Activated CD4-positive, alpha-beta T cell treated with anti-CD3 and anti-CD28 coated beads, Interleukin-2, amount 10 ng/mL, durations not matched to agents 24 days and 14 days (primary cell): Measurements from ENCODE around the gene PRRT1. TPM values are rescaled to one million over a fixed set of nuclear protein-coding genes. Genes with fewer than 3 reads are reported as not detected.
"Not testable (repeated sequence)": the region's sequence is repeated elsewhere in the genome, so short reads cannot be mapped to it uniquely, and the experiment has no call there.

Source experiments
- DNase-seq: peaks from one replicate; pipeline ENCODE4 v3.0.0; 2022
- H3K27ac Mint-ChIP-seq: one replicate; pipeline ENCODE4 v1.8.0; 2022; ENCODE audit warnings: mild to moderate bottlenecking, mixed read lengths
- H3K27me3 Mint-ChIP-seq: one replicate; pipeline ENCODE4 v1.8.0; 2022; ENCODE audit warnings: mixed read lengths
- H3K36me3 Mint-ChIP-seq: one replicate; pipeline ENCODE4 v1.8.0; 2022; ENCODE audit warnings: low read depth, mild to moderate bottlenecking, mixed read lengths
- H3K4me1 Mint-ChIP-seq: one replicate; pipeline ENCODE4 v1.8.0; 2021; ENCODE audit warnings: mixed read lengths
- H3K4me3 Mint-ChIP-seq: one replicate; pipeline ENCODE4 v1.8.0; 2022; ENCODE audit warnings: mild to moderate bottlenecking, moderate library complexity, mixed read lengths
- H3K9me3 Mint-ChIP-seq: one replicate; pipeline ENCODE4 v1.8.0; 2021; ENCODE audit warnings: mixed read lengths
- intact Hi-C: fragments of 100-400 bp; cut with micrococcal nuclease; formaldehyde crosslinking; loops from one replicate; pipeline ENCODE4 v1.15.1; 2023
- total RNA-seq: library from RNA; stranded (reverse); gene quantifications from 2 replicates; pipeline ENCODE4 v1.2.3, GENCODE V29; 2022

The PRRT1 gene
- total RNA-seq, 1 donor from 2014 or later, result 0.35 TPM

DNA sequence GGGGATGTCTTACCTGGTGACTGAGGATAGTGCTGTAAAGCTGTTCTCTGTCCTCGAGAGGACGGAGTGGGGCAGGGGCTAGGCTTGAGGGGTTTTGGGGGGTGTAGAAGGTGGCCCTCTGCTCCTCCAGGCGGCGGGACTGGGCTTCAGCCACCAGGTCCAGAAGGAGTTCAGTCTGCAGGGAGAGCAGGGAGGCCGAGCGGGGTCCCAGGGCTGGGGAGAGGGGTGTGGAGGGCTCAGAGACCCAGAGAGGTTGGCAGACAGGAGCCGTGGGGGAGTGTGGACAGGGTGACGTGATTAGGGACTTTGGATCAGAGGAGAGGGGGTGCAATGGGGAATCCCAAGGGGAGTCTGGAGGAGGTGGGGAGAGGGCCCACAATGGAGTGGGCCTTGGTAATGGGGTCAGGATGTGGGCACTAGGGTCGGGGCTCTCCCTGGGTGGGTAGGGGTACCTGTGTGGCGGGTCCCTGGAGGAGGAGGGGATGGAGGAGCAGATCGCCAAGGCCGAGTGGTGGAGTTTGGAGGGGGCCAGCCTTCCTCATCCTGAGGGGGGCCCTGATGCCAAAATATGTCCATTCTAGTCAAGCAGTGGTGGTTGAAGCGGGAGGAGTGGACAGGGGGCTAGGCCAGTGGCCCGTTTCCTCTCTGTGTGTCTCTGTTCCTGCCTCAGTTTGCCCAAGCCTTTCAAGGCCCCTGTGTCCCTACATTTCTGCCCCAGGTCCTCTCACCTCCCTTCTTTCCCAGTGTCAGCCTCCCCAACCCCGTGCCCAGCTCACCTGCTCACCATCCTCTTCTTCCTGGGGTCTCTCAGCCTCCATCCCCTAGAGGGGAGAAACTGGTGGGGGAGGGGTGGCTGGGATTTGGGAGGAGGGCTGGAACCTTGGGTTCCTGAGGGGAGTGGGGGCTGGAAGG, 40.2 kb upstream of the PRRT1 start:
- intact Hi-C loops, result loop anchor here (10.0 kb wide), 2 partner anchors 1103 to 1977 kb away; partner anchors contain the start of genes RGL2 and TRIM26
- peak; percentile 75 for DNase-seq
- H3K4me1 Mint-ChIP-seq, result peaks cover 59% of the 10 kb centered on the region
- peaks cover 31% of the 10 kb centered on the region for H3K36me3 Mint-ChIP-seq
- no peaks in the 10 kb centered on the region for H3K9me3 Mint-ChIP-seq
- peak overlapping the region; percentile 95 for H3K27ac Mint-ChIP-seq
- H3K4me3 Mint-ChIP-seq, result peak overlapping the region; percentile 97
- H3K27me3 Mint-ChIP-seq, result no peaks in the 10 kb centered on the region

DNA sequence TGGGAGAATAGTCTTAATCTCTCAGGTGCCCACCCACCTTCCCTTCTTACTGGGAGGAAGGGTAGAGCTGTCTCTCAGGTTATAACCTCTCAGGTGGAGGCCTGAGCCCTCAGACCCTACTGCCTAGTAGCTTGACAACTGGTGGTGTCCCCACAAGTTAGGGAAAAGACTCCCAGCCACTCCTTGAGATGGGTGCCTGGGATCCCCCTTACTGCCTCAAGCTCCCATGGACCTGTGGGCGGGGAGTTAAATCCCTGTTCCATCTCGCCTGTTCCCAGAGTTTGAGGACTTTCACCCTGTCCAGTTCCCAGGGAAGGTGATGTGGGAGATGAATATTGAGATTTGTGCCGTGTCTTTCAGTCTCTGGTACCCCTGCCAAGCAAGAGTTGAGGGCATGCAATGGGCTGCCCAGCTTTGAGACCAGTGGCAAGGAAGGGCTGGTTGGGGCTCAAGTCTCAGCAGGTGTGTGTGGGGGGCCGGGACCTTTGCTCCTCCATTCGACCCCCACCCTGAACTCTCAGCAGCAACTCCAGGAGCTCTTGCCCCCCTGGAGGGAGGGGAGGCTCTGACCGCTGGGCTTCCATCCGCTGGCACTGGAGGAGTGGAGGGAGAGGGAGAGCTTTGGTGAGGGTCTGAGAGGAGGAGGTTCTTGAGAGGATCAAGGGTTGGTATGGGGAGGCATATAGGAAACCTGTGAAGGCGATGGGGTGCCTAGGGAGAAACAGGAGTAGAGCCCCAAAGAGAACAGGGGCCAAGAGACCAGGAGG, 39.4 kb upstream of the PRRT1 start:
- Mint-ChIP-seq H3K27ac (peak overlapping the region; percentile 95), H3K4me3 (peak overlapping the region; percentile 97), H3K27me3 (no peaks in the 10 kb centered on the region), H3K9me3 (no peaks in the 10 kb centered on the region), H3K36me3 (peaks cover 40% of the 10 kb centered on the region), H3K4me1 (peaks cover 62% of the 10 kb centered on the region)
- DNase-seq, result no peak
- intact Hi-C loops, result loop anchor here (1.0 to 10.0 kb wide), 4 partner anchors 13 to 1976 kb away; partner anchors contain the start of genes ATF6B, RGL2, RNF5 and TRIM26

DNA sequence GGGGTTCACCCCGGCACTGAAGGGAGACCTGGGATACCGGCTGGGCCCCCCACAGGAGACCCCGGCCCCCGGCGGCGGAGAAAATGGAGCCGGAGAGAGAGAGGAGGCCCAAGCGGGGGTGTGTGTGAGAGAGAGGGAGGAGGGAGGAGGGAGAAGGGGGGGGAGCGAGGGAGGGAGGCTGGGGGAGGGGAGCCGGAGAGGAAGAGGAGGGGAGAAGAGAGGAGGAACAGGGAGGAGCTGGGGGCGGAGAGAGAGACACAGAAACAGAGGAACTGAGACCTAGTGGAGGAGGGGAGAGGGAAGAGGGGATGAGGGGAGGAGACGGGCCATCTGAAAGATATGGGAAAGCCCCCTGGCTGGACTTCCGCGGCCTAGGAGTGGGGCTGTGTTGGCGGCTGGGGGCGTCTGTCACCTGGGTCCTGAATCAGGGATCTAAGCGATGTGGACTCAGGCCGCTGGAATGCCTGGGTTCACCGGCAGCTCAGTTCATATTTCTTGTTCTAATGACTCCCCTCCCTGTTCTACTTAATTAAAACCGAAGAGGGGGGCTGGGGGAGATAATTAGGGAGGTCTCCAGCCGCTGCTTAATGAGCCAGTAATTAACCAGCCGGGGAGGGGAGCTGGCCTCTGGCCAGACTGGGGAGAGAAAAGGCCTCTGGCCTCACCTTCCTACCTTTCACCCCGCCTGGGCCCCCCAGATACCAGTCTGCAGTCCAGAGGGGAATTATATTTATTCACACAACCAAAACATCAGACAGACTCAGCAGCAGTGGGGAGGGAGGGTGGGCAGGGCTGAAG, 38.5 kb upstream of the PRRT1 start, which contains the start of gene PBX2:
PBX2 (minus strand) TSS at position 149 of the 798 bp plus-strand sequence. CDS start 287 bp downstream, outside the sequence.
- H3K27ac Mint-ChIP-seq, result peak within 1 kb of the TSS; percentile 95

GRCh38 chr6:32189742-32190053, 38.0 kb upstream of the PRRT1 start:
- peaks cover 47% of the 10 kb centered on the region for H3K36me3 Mint-ChIP-seq
- H3K27me3 Mint-ChIP-seq, result no peaks in the 10 kb centered on the region
- intact Hi-C loops, result loop anchor here (1.0 to 10.0 kb wide), 4 partner anchors 11 to 1975 kb away; partner anchors contain the start of genes ATF6B, RGL2, RNF5 and TRIM26
- peaks cover 62% of the 10 kb centered on the region for H3K4me1 Mint-ChIP-seq
- H3K27ac Mint-ChIP-seq, result peak overlapping the region; percentile 79
- H3K9me3 Mint-ChIP-seq, result no peaks in the 10 kb centered on the region
- DNase-seq, result no peak
- peak overlapping the region; percentile 97 for H3K4me3 Mint-ChIP-seq

More for the DNA sequence above, 38.5 kb upstream of the PRRT1 start, which contains the start of gene PBX2:
- intact Hi-C loops, result loop anchor here (1.0 to 10.0 kb wide), 4 partner anchors 12 to 1975 kb away; partner anchors contain the start of genes ATF6B, RGL2, RNF5 and TRIM26
- no peaks in the 10 kb centered on the region for H3K9me3 Mint-ChIP-seq
- H3K36me3 Mint-ChIP-seq, result peaks cover 47% of the 10 kb centered on the region
- peak within 1 kb of the TSS; percentile 97 for H3K4me3 Mint-ChIP-seq
- peak; percentile 94 for DNase-seq
- no peaks in the 10 kb centered on the region for H3K27me3 Mint-ChIP-seq
- peaks cover 67% of the 10 kb centered on the region for H3K4me1 Mint-ChIP-seq

- peaks cover 57% of the 10 kb centered on the region for H3K4me1 Mint-ChIP-seq
- no peaks in the 10 kb centered on the region for H3K9me3 Mint-ChIP-seq
- intact Hi-C loops, result no loop called here
- no peak for DNase-seq
- no peaks in the 10 kb centered on the region for H3K27me3 Mint-ChIP-seq
- peak overlapping the region; percentile 87 for H3K4me3 Mint-ChIP-seq
- peak overlapping the region; percentile 79 for H3K27ac Mint-ChIP-seq
- peaks cover 49% of the 10 kb centered on the region for H3K36me3 Mint-ChIP-seq
Measured at GRCh38 chr6:32189069-32189741, 37.5 kb upstream of the PRRT1 start.

DNA sequence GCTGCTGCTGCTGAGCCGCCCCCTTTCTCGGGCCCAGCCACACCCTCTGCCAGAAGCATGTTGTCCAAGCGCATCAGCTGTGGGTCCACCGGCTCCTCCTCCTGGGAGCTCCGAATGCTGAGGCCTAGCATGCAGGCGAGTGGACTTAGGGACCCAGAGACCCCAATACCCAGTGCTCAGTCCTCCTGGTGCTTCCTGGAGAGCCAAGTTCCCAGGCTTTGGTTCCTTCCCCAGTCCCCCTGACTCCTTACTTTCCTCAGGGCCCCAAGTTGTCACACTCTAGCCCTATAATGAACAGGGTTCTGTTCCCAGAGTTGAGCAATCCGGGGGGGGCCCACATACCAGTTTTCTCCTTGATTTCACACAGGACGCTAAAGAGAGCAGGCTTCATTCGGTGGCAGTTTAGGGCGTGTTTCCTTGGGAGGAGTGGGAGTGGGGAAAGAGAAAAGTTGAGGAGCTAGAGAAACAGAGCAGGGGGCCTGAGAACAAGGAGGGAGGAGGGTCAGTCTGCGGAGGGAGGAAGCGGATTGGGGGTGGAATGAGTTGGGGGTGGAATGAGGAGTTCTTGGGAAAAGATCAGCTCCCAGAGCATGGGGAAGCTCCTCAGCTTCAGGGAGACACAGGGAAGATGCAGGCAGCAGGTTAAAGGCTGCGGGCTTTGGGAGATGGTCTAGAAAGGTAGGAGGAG, 36.8 kb upstream of the PRRT1 start:
- Mint-ChIP-seq H3K9me3 (no peaks in the 10 kb centered on the region), H3K27me3 (no peaks in the 10 kb centered on the region), H3K4me1 (peaks cover 50% of the 10 kb centered on the region), H3K36me3 (peaks cover 54% of the 10 kb centered on the region), H3K27ac (peak overlapping the region; percentile 79), H3K4me3 (peak overlapping the region; percentile 87)
- intact Hi-C loops, result no loop called here
- no peak for DNase-seq

- intact Hi-C loops, DNase-seq, H3K27me3 Mint-ChIP-seq, H3K9me3 Mint-ChIP-seq: not testable (repeated sequence)
- H3K36me3 Mint-ChIP-seq, result peaks cover 57% of the 10 kb centered on the region
- peaks cover 51% of the 10 kb centered on the region for H3K4me1 Mint-ChIP-seq
- peak overlapping the region; percentile 87 for H3K4me3 Mint-ChIP-seq
- peak overlapping the region; percentile 81 for H3K27ac Mint-ChIP-seq
Measured at GRCh38 chr6:32187725-32188380, 36.1 kb upstream of the PRRT1 start.

DNA sequence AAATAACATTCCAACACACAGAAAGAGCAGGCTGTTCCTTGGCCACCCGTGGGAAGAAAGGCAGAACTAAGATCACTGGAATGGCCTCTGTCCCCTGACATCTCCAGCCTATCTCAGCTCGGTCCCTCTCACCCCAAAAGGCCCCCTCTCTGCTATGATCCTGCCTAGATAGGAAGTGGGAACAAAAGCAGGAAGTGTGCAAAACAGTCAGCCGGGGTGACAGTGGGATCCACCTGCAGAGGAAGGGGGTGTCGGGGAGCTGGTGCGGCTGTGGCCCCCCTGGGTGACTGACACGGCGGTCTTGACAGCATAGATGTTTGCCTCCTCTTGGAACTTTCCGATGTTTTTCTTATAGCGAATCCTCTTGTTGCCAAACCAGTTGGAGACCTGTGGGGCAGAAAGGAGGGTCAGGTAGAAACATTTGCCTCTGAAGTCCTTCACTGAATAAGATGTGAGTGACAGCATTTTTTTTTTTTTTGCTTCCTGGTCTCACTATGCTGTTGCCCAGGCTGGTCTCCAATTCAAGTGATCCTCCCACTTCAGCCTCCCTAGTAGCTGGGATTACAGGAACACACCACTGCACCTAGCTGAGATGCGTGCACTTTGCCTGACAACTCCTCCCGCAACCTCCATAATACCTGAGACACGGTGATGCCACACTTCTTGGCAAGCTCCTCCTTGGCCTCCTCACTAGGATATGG, 35.4 kb upstream of the PRRT1 start:
- H3K27ac Mint-ChIP-seq, result peak overlapping the region; percentile 89
- H3K36me3 Mint-ChIP-seq, result peaks cover 56% of the 10 kb centered on the region

DNA sequence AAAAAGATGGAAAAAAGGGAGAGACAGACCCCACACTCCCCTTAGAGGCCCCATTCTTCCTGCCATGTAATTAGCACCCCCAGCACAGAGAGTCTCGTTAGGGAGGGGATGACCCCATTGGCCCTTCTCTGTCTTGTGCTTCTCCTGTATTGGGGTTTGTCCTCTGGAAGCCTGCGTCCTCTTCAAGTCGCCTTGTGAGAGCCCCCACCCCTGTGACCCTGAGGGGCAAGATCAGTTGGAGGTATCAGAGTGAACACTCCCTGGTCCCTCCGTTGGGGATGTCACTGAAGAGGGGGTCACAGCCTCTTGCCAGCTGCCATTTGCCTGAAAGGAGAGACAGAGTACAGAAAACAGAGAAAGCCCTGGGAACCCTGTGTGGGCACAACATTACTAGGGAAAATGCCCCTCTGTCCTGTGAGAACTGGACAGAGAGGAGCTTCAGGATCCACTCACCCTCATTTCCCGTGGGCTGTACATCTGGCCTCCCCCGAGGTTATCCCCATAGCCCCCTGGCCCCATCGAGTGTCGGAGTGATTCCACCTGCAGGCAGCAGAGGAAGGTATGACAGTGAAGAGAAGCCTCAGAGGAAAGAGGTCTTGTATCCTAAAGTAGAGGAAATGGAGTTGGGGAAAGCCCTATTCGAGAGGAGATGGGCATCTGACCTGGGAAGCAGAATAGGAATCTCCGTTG, 34.6 kb upstream of the PRRT1 start:
- intact Hi-C loops, H3K9me3 Mint-ChIP-seq, DNase-seq, H3K27me3 Mint-ChIP-seq: not testable (repeated sequence)
- H3K4me1 Mint-ChIP-seq, result peaks cover 46% of the 10 kb centered on the region
- peak overlapping the region; percentile 89 for H3K27ac Mint-ChIP-seq
- H3K36me3 Mint-ChIP-seq, result peaks cover 62% of the 10 kb centered on the region
- peak overlapping the region; percentile 46 for H3K4me3 Mint-ChIP-seq

More for the DNA sequence above, 35.4 kb upstream of the PRRT1 start:
- no peak for DNase-seq
- intact Hi-C loops, result no loop called here
- Mint-ChIP-seq H3K27me3 (no peaks in the 10 kb centered on the region), H3K4me1 (peaks cover 51% of the 10 kb centered on the region), H3K9me3 (no peaks in the 10 kb centered on the region), H3K4me3 (peak overlapping the region; percentile 31)

DNA sequence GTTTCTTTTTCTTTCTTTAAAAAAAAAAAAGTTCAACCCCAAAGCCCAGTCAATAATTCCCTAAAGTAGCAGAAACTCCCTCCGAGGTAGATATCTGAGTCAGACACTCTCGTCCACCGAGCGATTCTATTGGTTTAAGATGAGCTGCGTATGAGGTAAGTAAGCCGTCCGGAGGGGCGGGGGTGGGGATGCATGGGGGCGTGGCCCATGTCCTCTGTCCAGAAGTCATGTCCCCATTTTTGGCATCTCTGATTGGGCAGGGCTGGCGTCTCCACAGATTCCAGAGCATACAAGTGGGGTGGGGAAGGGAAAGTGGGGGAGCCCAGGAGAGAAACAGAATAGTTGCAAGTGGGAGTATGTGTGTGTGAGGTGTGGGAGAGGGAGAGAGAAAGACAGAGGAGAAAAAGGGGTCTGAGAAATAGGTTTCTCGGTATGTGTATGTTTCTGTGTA, 34.0 kb upstream of the PRRT1 start:
- H3K27ac Mint-ChIP-seq, result peak overlapping the region; percentile 89
- peaks cover 65% of the 10 kb centered on the region for H3K36me3 Mint-ChIP-seq
- H3K9me3 Mint-ChIP-seq, intact Hi-C loops, H3K27me3 Mint-ChIP-seq: not testable (repeated sequence)
- DNase-seq, result peak; percentile 75
- peak overlapping the region; percentile 46 for H3K4me3 Mint-ChIP-seq
- H3K4me1 Mint-ChIP-seq, result peaks cover 44% of the 10 kb centered on the region

DNA sequence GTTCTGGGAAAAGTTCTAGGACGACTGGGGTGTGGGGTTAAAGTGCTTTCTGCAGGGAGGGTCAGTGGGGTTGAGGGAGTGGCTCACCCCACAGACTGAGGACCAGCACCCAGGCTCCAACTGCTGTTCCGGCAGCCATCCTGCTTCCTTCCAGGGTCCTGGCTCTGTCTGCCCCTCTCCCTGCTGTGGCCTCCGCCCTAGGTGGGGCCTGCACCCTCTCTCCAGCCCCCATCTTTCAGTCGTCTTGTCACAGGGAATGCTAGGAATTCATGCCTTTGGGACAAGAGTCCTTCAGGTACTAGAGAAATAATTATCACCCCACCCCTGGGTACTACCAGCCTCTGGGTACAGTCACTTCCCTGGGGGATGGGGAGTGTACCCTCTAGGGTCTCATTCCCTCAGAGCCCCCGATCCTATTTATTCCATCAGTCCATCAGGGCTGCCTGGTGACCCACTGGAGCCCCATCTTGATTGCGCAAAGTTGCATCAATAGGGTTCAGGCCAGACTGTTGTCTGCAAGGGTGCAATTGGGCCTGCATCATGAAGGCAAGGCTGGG, 32.4 kb upstream of the PRRT1 start, which contains the start of gene AGER:
AGER (minus strand) TSS at position 170 of the 557 bp plus-strand sequence; CDS start at position 139, 31 bp downstream.
- Mint-ChIP-seq H3K4me1 (peaks cover 48% of the 10 kb centered on the region), H3K27me3 (no peaks in the 10 kb centered on the region), H3K36me3 (peaks cover 67% of the 10 kb centered on the region), H3K4me3 (no peak within 1 kb of the TSS), H3K27ac (peak within 1 kb of the TSS; percentile 67), H3K9me3 (no peaks in the 10 kb centered on the region)
- intact Hi-C loops, result no loop called here
- no peak for DNase-seq
